ENCODE data around the gene SLC22A2. TPM values are rescaled to one million over a fixed set of nuclear protein-coding genes. Genes with fewer than 3 reads are reported as not detected.
A peak's percentile ranks its signal among the peaks of the same experiment; 100 is the strongest.

The SLC22A2 gene
- total RNA-seq, 1 experiment from 2014 or later: 0.96 TPM

DNA sequence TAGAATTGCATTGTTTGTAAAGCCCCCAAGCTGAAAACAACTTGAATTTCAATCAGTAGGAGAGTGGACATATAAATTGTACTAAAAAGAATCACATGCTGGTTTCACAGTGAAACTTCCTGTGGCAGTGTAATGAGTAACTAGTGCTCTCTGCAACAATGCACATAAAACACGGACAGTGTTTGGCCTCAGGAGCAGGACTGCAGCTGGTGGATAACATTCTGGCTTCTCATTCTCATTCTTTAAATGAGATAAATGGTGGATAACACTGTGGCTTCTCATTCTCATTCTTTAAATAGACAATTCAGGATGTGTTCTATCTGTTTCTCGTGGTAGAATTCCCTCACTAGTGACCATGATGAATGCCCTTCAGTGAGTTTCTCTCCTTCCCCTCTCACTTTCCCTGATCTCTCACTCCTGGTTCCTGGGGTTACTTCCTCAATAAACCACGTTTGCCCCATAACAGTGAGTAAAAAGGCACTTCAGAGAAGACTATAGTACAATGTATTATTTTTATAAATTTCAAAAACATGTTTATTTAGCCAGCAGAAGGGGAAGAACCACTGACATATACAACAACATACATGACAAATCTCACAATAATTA, 59.9 kb downstream of the SLC22A2 start:
- ChIA-PET POLR2A (no interaction called here), CTCF (no interaction called here)
- no peaks in the 10 kb centered on the region for H3K4me1 Mint-ChIP-seq
- H3K27ac Mint-ChIP-seq: no peak overlapping the region
- DNase-seq (ENCODE audit: low spot score) (no peak), ATAC-seq (no peak)
- no peak overlapping the region for H3K4me3 Mint-ChIP-seq
- no peaks in the 10 kb centered on the region for H3K27me3 Mint-ChIP-seq (ENCODE audit: low read depth)
- peaks cover 23% of the 10 kb centered on the region for H3K9me3 Mint-ChIP-seq
- TF ChIP-seq, protein P1, sequence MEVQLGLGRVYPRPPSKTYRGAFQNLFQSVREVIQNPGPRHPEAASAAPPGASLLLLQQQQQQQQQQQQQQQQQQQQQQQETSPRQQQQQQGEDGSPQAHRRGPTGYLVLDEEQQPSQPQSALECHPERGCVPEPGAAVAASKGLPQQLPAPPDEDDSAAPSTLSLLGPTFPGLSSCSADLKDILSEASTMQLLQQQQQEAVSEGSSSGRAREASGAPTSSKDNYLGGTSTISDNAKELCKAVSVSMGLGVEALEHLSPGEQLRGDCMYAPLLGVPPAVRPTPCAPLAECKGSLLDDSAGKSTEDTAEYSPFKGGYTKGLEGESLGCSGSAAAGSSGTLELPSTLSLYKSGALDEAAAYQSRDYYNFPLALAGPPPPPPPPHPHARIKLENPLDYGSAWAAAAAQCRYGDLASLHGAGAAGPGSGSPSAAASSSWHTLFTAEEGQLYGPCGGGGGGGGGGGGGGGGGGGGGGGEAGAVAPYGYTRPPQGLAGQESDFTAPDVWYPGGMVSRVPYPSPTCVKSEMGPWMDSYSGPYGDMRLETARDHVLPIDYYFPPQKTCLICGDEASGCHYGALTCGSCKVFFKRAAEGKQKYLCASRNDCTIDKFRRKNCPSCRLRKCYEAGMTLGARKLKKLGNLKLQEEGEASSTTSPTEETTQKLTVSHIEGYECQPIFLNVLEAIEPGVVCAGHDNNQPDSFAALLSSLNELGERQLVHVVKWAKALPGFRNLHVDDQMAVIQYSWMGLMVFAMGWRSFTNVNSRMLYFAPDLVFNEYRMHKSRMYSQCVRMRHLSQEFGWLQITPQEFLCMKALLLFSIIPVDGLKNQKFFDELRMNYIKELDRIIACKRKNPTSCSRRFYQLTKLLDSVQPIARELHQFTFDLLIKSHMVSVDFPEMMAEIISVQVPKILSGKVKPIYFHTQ (CRISPR knock-in tag; IDR thresholded peaks at IDR 0.05): no peak
- TF ChIP-seq, protein P2, sequence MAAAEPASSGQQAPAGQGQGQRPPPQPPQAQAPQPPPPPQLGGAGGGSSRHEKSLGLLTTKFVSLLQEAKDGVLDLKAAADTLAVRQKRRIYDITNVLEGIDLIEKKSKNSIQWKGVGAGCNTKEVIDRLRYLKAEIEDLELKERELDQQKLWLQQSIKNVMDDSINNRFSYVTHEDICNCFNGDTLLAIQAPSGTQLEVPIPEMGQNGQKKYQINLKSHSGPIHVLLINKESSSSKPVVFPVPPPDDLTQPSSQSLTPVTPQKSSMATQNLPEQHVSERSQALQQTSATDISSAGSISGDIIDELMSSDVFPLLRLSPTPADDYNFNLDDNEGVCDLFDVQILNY (CRISPR knock-in tag; IDR thresholded peaks at IDR 0.05): no peak
- TF ChIP-seq, protein P3, sequence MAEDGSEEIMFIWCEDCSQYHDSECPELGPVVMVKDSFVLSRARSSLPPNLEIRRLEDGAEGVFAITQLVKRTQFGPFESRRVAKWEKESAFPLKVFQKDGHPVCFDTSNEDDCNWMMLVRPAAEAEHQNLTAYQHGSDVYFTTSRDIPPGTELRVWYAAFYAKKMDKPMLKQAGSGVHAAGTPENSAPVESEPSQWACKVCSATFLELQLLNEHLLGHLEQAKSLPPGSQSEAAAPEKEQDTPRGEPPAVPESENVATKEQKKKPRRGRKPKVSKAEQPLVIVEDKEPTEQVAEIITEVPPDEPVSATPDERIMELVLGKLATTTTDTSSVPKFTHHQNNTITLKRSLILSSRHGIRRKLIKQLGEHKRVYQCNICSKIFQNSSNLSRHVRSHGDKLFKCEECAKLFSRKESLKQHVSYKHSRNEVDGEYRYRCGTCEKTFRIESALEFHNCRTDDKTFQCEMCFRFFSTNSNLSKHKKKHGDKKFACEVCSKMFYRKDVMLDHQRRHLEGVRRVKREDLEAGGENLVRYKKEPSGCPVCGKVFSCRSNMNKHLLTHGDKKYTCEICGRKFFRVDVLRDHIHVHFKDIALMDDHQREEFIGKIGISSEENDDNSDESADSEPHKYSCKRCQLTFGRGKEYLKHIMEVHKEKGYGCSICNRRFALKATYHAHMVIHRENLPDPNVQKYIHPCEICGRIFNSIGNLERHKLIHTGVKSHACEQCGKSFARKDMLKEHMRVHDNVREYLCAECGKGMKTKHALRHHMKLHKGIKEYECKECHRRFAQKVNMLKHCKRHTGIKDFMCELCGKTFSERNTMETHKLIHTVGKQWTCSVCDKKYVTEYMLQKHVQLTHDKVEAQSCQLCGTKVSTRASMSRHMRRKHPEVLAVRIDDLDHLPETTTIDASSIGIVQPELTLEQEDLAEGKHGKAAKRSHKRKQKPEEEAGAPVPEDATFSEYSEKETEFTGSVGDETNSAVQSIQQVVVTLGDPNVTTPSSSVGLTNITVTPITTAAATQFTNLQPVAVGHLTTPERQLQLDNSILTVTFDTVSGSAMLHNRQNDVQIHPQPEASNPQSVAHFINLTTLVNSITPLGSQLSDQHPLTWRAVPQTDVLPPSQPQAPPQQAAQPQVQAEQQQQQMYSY (CRISPR knock-in tag; IDR thresholded peaks at IDR 0.05): peak; percentile 32; the same call in 1 of the 2 replicates
- TF ChIP-seq, protein P4, sequence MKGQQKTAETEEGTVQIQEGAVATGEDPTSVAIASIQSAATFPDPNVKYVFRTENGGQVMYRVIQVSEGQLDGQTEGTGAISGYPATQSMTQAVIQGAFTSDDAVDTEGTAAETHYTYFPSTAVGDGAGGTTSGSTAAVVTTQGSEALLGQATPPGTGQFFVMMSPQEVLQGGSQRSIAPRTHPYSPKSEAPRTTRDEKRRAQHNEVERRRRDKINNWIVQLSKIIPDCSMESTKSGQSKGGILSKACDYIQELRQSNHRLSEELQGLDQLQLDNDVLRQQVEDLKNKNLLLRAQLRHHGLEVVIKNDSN (CRISPR knock-in tag; IDR thresholded peaks at IDR 0.05): no peak
- TF ChIP-seq ZNF138 (CRISPR knock-in tag; conservative IDR thresholded peaks at IDR 0.05) (no peak), SMAD3 (CRISPR knock-in tag; IDR thresholded peaks at IDR 0.05; ENCODE audit: borderline replicate concordance) (no peak)
- TF ChIP-seq, protein P5, sequence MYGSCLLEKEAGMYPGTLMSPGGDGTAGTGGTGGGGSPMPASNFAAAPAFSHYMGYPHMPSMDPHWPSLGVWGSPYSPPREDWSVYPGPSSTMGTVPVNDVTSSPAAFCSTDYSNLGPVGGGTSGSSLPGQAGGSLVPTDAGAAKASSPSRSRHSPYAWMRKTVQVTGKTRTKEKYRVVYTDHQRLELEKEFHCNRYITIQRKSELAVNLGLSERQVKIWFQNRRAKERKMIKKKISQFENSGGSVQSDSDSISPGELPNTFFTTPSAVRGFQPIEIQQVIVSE (CRISPR knock-in tag; IDR thresholded peaks at IDR 0.05; ENCODE audit: borderline replicate concordance): no peak
- TF ChIP-seq, protein P6, sequence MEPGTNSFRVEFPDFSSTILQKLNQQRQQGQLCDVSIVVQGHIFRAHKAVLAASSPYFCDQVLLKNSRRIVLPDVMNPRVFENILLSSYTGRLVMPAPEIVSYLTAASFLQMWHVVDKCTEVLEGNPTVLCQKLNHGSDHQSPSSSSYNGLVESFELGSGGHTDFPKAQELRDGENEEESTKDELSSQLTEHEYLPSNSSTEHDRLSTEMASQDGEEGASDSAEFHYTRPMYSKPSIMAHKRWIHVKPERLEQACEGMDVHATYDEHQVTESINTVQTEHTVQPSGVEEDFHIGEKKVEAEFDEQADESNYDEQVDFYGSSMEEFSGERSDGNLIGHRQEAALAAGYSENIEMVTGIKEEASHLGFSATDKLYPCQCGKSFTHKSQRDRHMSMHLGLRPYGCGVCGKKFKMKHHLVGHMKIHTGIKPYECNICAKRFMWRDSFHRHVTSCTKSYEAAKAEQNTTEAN (CRISPR knock-in tag; IDR thresholded peaks at IDR 0.05): no peak
- peaks cover 13% of the 10 kb centered on the region for H3K36me3 Mint-ChIP-seq

DNA sequence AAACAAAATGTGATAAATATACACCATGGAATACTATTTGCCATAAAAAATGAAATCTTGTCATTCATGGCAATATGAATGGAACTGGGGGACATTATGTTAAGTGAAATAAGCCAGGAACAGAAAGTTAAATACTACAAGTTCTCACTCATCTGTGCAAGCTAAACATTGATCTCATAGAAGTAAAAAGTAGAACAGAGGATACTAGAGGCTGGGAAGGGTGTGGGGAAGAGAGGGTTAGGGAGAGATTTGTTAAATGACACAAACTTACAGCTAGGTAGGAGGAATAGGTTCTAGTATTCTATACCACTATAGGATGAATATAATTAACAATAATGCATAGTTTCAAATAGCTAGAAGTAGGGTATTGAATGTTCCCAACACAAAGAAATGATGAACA, 61.0 kb downstream of the SLC22A2 start:
- ChIA-PET POLR2A (no interaction called here), CTCF (no interaction called here)
- peaks cover 33% of the 10 kb centered on the region for H3K9me3 Mint-ChIP-seq
- H3K27ac Mint-ChIP-seq: no peak overlapping the region
- H3K36me3 Mint-ChIP-seq: peaks cover 20% of the 10 kb centered on the region
- DNase-seq (ENCODE audit: low spot score) (no peak), ATAC-seq (no peak)
- H3K4me3 Mint-ChIP-seq: no peak overlapping the region
- H3K27me3 Mint-ChIP-seq (ENCODE audit: low read depth): no peaks in the 10 kb centered on the region
- TF ChIP-seq, protein P7, sequence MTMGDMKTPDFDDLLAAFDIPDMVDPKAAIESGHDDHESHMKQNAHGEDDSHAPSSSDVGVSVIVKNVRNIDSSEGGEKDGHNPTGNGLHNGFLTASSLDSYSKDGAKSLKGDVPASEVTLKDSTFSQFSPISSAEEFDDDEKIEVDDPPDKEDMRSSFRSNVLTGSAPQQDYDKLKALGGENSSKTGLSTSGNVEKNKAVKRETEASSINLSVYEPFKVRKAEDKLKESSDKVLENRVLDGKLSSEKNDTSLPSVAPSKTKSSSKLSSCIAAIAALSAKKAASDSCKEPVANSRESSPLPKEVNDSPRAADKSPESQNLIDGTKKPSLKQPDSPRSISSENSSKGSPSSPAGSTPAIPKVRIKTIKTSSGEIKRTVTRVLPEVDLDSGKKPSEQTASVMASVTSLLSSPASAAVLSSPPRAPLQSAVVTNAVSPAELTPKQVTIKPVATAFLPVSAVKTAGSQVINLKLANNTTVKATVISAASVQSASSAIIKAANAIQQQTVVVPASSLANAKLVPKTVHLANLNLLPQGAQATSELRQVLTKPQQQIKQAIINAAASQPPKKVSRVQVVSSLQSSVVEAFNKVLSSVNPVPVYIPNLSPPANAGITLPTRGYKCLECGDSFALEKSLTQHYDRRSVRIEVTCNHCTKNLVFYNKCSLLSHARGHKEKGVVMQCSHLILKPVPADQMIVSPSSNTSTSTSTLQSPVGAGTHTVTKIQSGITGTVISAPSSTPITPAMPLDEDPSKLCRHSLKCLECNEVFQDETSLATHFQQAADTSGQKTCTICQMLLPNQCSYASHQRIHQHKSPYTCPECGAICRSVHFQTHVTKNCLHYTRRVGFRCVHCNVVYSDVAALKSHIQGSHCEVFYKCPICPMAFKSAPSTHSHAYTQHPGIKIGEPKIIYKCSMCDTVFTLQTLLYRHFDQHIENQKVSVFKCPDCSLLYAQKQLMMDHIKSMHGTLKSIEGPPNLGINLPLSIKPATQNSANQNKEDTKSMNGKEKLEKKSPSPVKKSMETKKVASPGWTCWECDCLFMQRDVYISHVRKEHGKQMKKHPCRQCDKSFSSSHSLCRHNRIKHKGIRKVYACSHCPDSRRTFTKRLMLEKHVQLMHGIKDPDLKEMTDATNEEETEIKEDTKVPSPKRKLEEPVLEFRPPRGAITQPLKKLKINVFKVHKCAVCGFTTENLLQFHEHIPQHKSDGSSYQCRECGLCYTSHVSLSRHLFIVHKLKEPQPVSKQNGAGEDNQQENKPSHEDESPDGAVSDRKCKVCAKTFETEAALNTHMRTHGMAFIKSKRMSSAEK (CRISPR knock-in tag; IDR thresholded peaks at IDR 0.05; ENCODE audit: borderline replicate concordance): no peak
- no peaks in the 10 kb centered on the region for H3K4me1 Mint-ChIP-seq
